ENCODE data around the gene BGN. TPM values are rescaled to one million over a fixed set of nuclear protein-coding genes. Genes with fewer than 3 reads are reported as not detected.

BGN gene
- total and polyA plus RNA-seq, 10 donors, result 37.1 to 370 (median 234) TPM

DNA sequence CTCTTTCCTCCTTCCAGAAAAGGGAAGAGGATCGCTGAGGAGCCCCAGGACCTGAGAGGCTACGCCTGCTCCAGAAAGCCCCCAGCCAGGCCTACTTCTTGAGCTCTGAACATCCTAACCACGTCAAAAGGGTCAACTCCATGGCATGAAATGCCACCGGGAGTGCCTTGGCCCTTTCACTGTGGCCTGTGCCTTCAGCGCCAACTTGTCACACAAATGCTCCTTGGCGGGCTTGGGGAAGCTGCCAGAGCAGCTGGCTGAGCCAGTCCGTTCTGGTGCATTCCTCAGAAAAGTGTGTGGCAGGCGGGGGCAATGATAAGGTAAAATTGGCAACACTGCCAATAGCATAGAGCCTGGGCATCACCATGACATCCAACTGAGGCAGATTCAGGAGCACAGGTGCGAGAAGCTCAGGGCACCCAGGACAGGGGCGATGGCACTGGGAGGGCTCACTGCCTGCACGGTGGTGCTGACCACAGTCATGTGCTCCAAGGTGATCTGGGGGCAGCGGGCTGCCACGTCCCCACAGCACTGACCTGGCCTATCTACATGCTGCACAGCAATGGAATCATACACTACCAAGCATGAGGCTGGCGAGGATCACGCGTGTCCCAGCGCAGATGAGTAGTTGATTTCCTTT is 36.8 kb upstream of the BGN start:
- TF ChIP-seq POLR2A (IDR thresholded peaks at IDR 0.05), result no peak
- TF ChIP-seq, protein P1, sequence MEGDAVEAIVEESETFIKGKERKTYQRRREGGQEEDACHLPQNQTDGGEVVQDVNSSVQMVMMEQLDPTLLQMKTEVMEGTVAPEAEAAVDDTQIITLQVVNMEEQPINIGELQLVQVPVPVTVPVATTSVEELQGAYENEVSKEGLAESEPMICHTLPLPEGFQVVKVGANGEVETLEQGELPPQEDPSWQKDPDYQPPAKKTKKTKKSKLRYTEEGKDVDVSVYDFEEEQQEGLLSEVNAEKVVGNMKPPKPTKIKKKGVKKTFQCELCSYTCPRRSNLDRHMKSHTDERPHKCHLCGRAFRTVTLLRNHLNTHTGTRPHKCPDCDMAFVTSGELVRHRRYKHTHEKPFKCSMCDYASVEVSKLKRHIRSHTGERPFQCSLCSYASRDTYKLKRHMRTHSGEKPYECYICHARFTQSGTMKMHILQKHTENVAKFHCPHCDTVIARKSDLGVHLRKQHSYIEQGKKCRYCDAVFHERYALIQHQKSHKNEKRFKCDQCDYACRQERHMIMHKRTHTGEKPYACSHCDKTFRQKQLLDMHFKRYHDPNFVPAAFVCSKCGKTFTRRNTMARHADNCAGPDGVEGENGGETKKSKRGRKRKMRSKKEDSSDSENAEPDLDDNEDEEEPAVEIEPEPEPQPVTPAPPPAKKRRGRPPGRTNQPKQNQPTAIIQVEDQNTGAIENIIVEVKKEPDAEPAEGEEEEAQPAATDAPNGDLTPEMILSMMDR (IDR thresholded peaks at IDR 0.05 in 8 of 11, conservative IDR thresholded peaks at IDR 0.05 in 3 of 11), result no peak
- peak in 2 of 3 donors; percentile 6 to 18 for TF ChIP-seq POLR2AphosphoS5 (IDR thresholded peaks at IDR 0.05)
- no peaks in the 10 kb centered on the region for H3K9me3 ChIP-seq
- H3K27ac ChIP-seq, result no peak overlapping the region
- H3K27me3 ChIP-seq (replicated peaks in 1 of 7), result no peaks in the 10 kb centered on the region
- intact Hi-C loops (cut with DNase I; ENCODE audit: low total_unique reads), result no loop called here
- peaks cover 0 to 95% (median 19%) of the 10 kb centered on the region in 6 donors for H3K36me3 ChIP-seq
- H3K4me3 ChIP-seq, result peak overlapping the region in 1 of 8 donors; percentile 4
- no peaks in the 10 kb centered on the region for H3K4me1 ChIP-seq
- 85 to 99% (median 93%) methylated on average over 11 to 17 of the region's 17 CpGs for WGBS, 5 donors
- peak; percentile 71 for DNase-seq

GRCh38 chrX:153458476-153458875 is 36.3 kb upstream of the BGN start:
- Histone ChIP-seq H3K4me1 (no peaks in the 10 kb centered on the region), H3K9me3 (no peaks in the 10 kb centered on the region), H3K27ac (no peak overlapping the region), H3K4me3 (no peak overlapping the region), H3K27me3 (replicated peaks in 1 of 7) (no peaks in the 10 kb centered on the region), H3K36me3 (peaks cover 0 to 99% (median 20%) of the 10 kb centered on the region in 6 donors)
- TF ChIP-seq POLR2AphosphoS5 (IDR thresholded peaks at IDR 0.05) (no peak), POLR2A (IDR thresholded peaks at IDR 0.05) (no peak)
- TF ChIP-seq, protein P1 (IDR thresholded peaks at IDR 0.05 in 8 of 11, conservative IDR thresholded peaks at IDR 0.05 in 3 of 11), result no peak
- DNase-seq, result no peak
- intact Hi-C loops (cut with DNase I; ENCODE audit: low total_unique reads), result no loop called here
- WGBS, 5 donors, result 82 to 96% (median 91%) methylated on average over 4 of the region's 4 CpGs

- H3K27me3 ChIP-seq (replicated peaks in 1 of 7), result no peaks in the 10 kb centered on the region
- TF ChIP-seq POLR2AphosphoS5 (IDR thresholded peaks at IDR 0.05), result no peak
- TF ChIP-seq, protein P1 (IDR thresholded peaks at IDR 0.05 in 8 of 11, conservative IDR thresholded peaks at IDR 0.05 in 3 of 11), result no peak
- TF ChIP-seq POLR2A (IDR thresholded peaks at IDR 0.05), result no peak
- no peak for DNase-seq
- no peaks in the 10 kb centered on the region for H3K4me1 ChIP-seq
- intact Hi-C loops (cut with DNase I; ENCODE audit: low total_unique reads), result no loop called here
- no peak overlapping the region for H3K27ac ChIP-seq
- WGBS, 5 donors, result 91 to 99% (median 95%) methylated on average over 4 of the region's 4 CpGs
- peaks cover 0 to 99% (median 17%) of the 10 kb centered on the region in 6 donors for H3K36me3 ChIP-seq
- H3K4me3 ChIP-seq, result no peak overlapping the region
- H3K9me3 ChIP-seq, result no peaks in the 10 kb centered on the region
Measured at GRCh38 chrX:153459986-153460385, 34.8 kb upstream of the BGN start.

DNA sequence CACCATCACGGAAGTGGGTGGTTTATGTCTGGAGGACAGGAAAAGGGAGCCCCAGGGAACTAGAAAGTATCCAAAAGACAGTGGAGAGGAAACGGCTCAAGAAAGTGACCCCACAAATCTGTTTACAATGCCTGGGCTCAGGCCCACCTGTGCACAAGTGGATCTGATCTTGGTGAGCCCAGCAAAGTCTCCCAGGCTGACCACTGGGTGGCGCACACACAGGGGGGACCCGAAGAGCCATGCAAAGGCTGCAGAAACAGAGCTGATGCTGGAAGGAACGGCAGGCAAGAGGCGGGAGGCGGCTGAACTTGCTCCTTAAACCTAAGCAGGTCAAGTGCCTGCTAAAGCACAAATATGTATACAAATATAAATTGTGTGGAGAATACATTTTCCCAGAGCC is 34.0 kb upstream of the BGN start:
- intact Hi-C loops (cut with DNase I; ENCODE audit: low total_unique reads), result no loop called here
- Histone ChIP-seq H3K27ac (no peak overlapping the region), H3K36me3 (peaks cover 0 to 99% (median 13%) of the 10 kb centered on the region in 6 donors), H3K9me3 (no peaks in the 10 kb centered on the region), H3K4me3 (no peak overlapping the region), H3K27me3 (replicated peaks in 1 of 7) (no peaks in the 10 kb centered on the region), H3K4me1 (no peaks in the 10 kb centered on the region)
- WGBS, 5 donors, result 44 to 79% (median 52%) methylated on average over 4 to 7 of the region's 7 CpGs
- DNase-seq, result peak; percentile 85
- TF ChIP-seq, protein P1 (IDR thresholded peaks at IDR 0.05 in 8 of 11, conservative IDR thresholded peaks at IDR 0.05 in 3 of 11), result peak in 8 of 11 experiments; percentile 21 to 67 (median 50)
- TF ChIP-seq POLR2A (IDR thresholded peaks at IDR 0.05), result no peak

Measured in spleen (tissue), 11 donors.